Activated CD8-positive, alpha-beta memory T cell treated with anti-CD3 and anti-CD28 coated beads, Interleukin-2, amount 10 ng/mL, durations not matched to agents 7 days and 5 days (primary cell): ENCODE measurements around the gene MICAL2. TPM values are rescaled to one million over a fixed set of nuclear protein-coding genes. Genes with fewer than 3 reads are reported as not detected.

Source experiments
- ATAC-seq: fragments of 150-1000 bp; cut with Tn5 transposase; one replicate; pipeline ENCODE4 v1.10.0; 2021; ENCODE audit warnings: moderate library complexity
- CTCF ChIA-PET: fragments of 350-600 bp; sonication (Branson Sonifier 250); formaldehyde crosslinking; loops from one replicate; lab custom pipeline; 2021; ENCODE audit warnings: antibody characterized with exemption; lab: Charles Lee
- DNase-seq: peaks from one replicate; pipeline ENCODE4 v3.0.0-alpha.2; 2020
- H3K27ac Mint-ChIP-seq: one replicate; pipeline ENCODE4 v1.8.0; 2021; ENCODE audit warnings: mild to moderate bottlenecking, mixed read lengths
- H3K27me3 Mint-ChIP-seq: one replicate; pipeline ENCODE4 v1.8.0; 2021; ENCODE audit warnings: mixed read lengths
- H3K36me3 Mint-ChIP-seq: one replicate; pipeline ENCODE4 v1.8.0; 2021; ENCODE audit warnings: mild to moderate bottlenecking, mixed read lengths
- H3K4me1 Mint-ChIP-seq: one replicate; pipeline ENCODE4 v1.8.0; 2021; ENCODE audit warnings: mixed read lengths
- H3K4me3 Mint-ChIP-seq: one replicate; pipeline ENCODE4 v1.8.0; 2021; ENCODE audit warnings: mild to moderate bottlenecking, moderate library complexity, mixed read lengths
- H3K9me3 Mint-ChIP-seq: one replicate; pipeline ENCODE4 v1.8.0; 2022; ENCODE audit warnings: low read depth, mixed read lengths
- total RNA-seq, 2 experiments: library from RNA; stranded (reverse); gene quantifications; one replicate each; pipeline ENCODE4 v1.2.3, GENCODE V29; 2021

MICAL2 gene
- total RNA-seq, 2 experiments from 2014 or later, result 120 to 168 TPM

- ATAC-seq (no peak), DNase-seq (no peak)
- Mint-ChIP-seq H3K27ac (no peak overlapping the region), H3K27me3 (no peaks in the 10 kb centered on the region), H3K9me3 (no peaks in the 10 kb centered on the region), H3K4me3 (no peak overlapping the region), H3K36me3 (peaks cover 3% of the 10 kb centered on the region), H3K4me1 (no peaks in the 10 kb centered on the region)
- CTCF ChIA-PET, result interaction anchor here (0.8 to 2.6 kb wide), 5 partner anchors 15 to 204 kb away, joined by 3 to 9 read pairs (median 3); no protein-coding TSS in a partner anchor
Measured at GRCh38 chr11:12251666-12252560, 141.5 kb downstream of the MICAL2 start.

- ATAC-seq (no peak), DNase-seq (no peak)
- Mint-ChIP-seq H3K9me3 (no peaks in the 10 kb centered on the region), H3K4me1 (no peaks in the 10 kb centered on the region), H3K4me3 (no peak overlapping the region), H3K27ac (no peak overlapping the region), H3K36me3 (peaks cover 8% of the 10 kb centered on the region), H3K27me3 (no peaks in the 10 kb centered on the region)
- CTCF ChIA-PET, result no interaction called here
Measured at GRCh38 chr11:12253843-12254281, 143.5 kb downstream of the MICAL2 start.

GRCh38 chr11:12258451-12258850 lies 148.1 kb downstream of the MICAL2 start:
- DNase-seq, result no peak
- Mint-ChIP-seq H3K4me1 (no peaks in the 10 kb centered on the region), H3K9me3 (no peaks in the 10 kb centered on the region), H3K27me3 (no peaks in the 10 kb centered on the region), H3K27ac (no peak overlapping the region), H3K36me3 (peaks cover 14% of the 10 kb centered on the region), H3K4me3 (no peak overlapping the region)
- no peak for ATAC-seq
- CTCF ChIA-PET, result interaction anchor here (1.6 kb wide), 1 partner anchor 23 kb away, joined by 4 read pairs; no protein-coding TSS in a partner anchor

- CTCF ChIA-PET, result interaction anchor here (0.8 to 1.5 kb wide), 3 partner anchors 18 to 216 kb away, joined by 3 to 4 read pairs (median 3); no protein-coding TSS in a partner anchor
- H3K27ac Mint-ChIP-seq, result no peak overlapping the region
- H3K4me1 Mint-ChIP-seq, result no peaks in the 10 kb centered on the region
- no peak for DNase-seq
- no peaks in the 10 kb centered on the region for H3K27me3 Mint-ChIP-seq
- no peak overlapping the region for H3K4me3 Mint-ChIP-seq
- H3K9me3 Mint-ChIP-seq, result no peaks in the 10 kb centered on the region
- ATAC-seq, result no peak
- H3K36me3 Mint-ChIP-seq, result peaks cover 15% of the 10 kb centered on the region
Measured at GRCh38 chr11:12259956-12260355, 149.6 kb downstream of the MICAL2 start.

- Mint-ChIP-seq H3K27ac (no peak overlapping the region), H3K4me1 (no peaks in the 10 kb centered on the region), H3K9me3 (no peaks in the 10 kb centered on the region), H3K36me3 (peaks cover 14% of the 10 kb centered on the region), H3K27me3 (no peaks in the 10 kb centered on the region), H3K4me3 (no peak overlapping the region)
- CTCF ChIA-PET, result interaction anchor here (0.6 to 1.5 kb wide), 5 partner anchors 19 to 1666 kb away, joined by 3 to 4 read pairs (median 3); no protein-coding TSS in a partner anchor
- ATAC-seq (no peak), DNase-seq (no peak)
Measured at GRCh38 chr11:12260731-12261521, 150.5 kb downstream of the MICAL2 start.

GRCh38 chr11:12261551-12261950 lies 151.2 kb downstream of the MICAL2 start:
- no peaks in the 10 kb centered on the region for H3K27me3 Mint-ChIP-seq
- ATAC-seq (no peak), DNase-seq (no peak)
- H3K9me3 Mint-ChIP-seq, result no peaks in the 10 kb centered on the region
- CTCF ChIA-PET, result interaction anchor here (1.4 kb wide), 1 partner anchor 217 kb away, joined by 4 read pairs; no protein-coding TSS in a partner anchor
- no peaks in the 10 kb centered on the region for H3K4me1 Mint-ChIP-seq
- no peak overlapping the region for H3K27ac Mint-ChIP-seq
- peaks cover 14% of the 10 kb centered on the region for H3K36me3 Mint-ChIP-seq
- no peak overlapping the region for H3K4me3 Mint-ChIP-seq

GRCh38 chr11:12263141-12263693 lies 152.8 kb downstream of the MICAL2 start:
- no peak for ATAC-seq
- Mint-ChIP-seq H3K27ac (no peak overlapping the region), H3K4me3 (no peak overlapping the region), H3K9me3 (no peaks in the 10 kb centered on the region), H3K36me3 (peaks cover 12% of the 10 kb centered on the region), H3K27me3 (no peaks in the 10 kb centered on the region), H3K4me1 (no peaks in the 10 kb centered on the region)
- DNase-seq, result no peak
- CTCF ChIA-PET, result interaction anchor here (2.0 kb wide), 1 partner anchor 19 kb away, joined by 8 read pairs; no protein-coding TSS in a partner anchor

GRCh38 chr11:12264361-12264760 lies 154.0 kb downstream of the MICAL2 start:
- Mint-ChIP-seq H3K27ac (no peak overlapping the region), H3K9me3 (no peaks in the 10 kb centered on the region), H3K4me3 (no peak overlapping the region), H3K4me1 (no peaks in the 10 kb centered on the region), H3K36me3 (peaks cover 8% of the 10 kb centered on the region), H3K27me3 (no peaks in the 10 kb centered on the region)
- ATAC-seq (no peak), DNase-seq (no peak)
- CTCF ChIA-PET, result no interaction called here

GRCh38 chr11:12266132-12266531 lies 155.7 kb downstream of the MICAL2 start:
- Mint-ChIP-seq H3K36me3 (peaks cover 6% of the 10 kb centered on the region), H3K27ac (no peak overlapping the region), H3K4me1 (no peaks in the 10 kb centered on the region), H3K4me3 (no peak overlapping the region), H3K9me3 (no peaks in the 10 kb centered on the region), H3K27me3 (no peaks in the 10 kb centered on the region)
- DNase-seq (no peak), ATAC-seq (no peak)
- CTCF ChIA-PET, result interaction anchor here (1.9 kb wide), 1 partner anchor 30 kb away, joined by 4 read pairs; no protein-coding TSS in a partner anchor

- H3K4me1 Mint-ChIP-seq, result no peaks in the 10 kb centered on the region
- H3K27me3 Mint-ChIP-seq, result no peaks in the 10 kb centered on the region
- DNase-seq (no peak), ATAC-seq (no peak)
- H3K4me3 Mint-ChIP-seq, result no peak overlapping the region
- CTCF ChIA-PET, result interaction anchor here (1.7 to 1.9 kb wide), 2 partner anchors 31 to 220 kb away, joined by 4 to 6 read pairs; no protein-coding TSS in a partner anchor
- H3K36me3 Mint-ChIP-seq, result peaks cover 6% of the 10 kb centered on the region
- H3K9me3 Mint-ChIP-seq, result no peaks in the 10 kb centered on the region
- H3K27ac Mint-ChIP-seq, result no peak overlapping the region
Measured at GRCh38 chr11:12266943-12267342, 156.6 kb downstream of the MICAL2 start.

GRCh38 chr11:12267921-12268320 lies 157.5 kb downstream of the MICAL2 start:
- DNase-seq (no peak), ATAC-seq (no peak)
- no peak overlapping the region for H3K27ac Mint-ChIP-seq
- H3K27me3 Mint-ChIP-seq, result no peaks in the 10 kb centered on the region
- H3K9me3 Mint-ChIP-seq, result no peaks in the 10 kb centered on the region
- H3K36me3 Mint-ChIP-seq, result peaks cover 2% of the 10 kb centered on the region
- H3K4me3 Mint-ChIP-seq, result no peak overlapping the region
- no peaks in the 10 kb centered on the region for H3K4me1 Mint-ChIP-seq
- CTCF ChIA-PET, result interaction anchor here (1.7 to 1.8 kb wide), 2 partner anchors 13 to 221 kb away, joined by 6 to 7 read pairs; no protein-coding TSS in a partner anchor

GRCh38 chr11:12269104-12269441 lies 158.7 kb downstream of the MICAL2 start:
- DNase-seq (no peak), ATAC-seq (no peak)
- CTCF ChIA-PET, result interaction anchor here (1.8 kb wide), 1 partner anchor 12 kb away, joined by 7 read pairs; no protein-coding TSS in a partner anchor
- H3K36me3 Mint-ChIP-seq, result no peaks in the 10 kb centered on the region
- H3K27me3 Mint-ChIP-seq, result no peaks in the 10 kb centered on the region
- H3K4me1 Mint-ChIP-seq, result no peaks in the 10 kb centered on the region
- no peak overlapping the region for H3K4me3 Mint-ChIP-seq
- H3K9me3 Mint-ChIP-seq, result no peaks in the 10 kb centered on the region
- H3K27ac Mint-ChIP-seq, result no peak overlapping the region
